Measurements from ENCODE around the gene SLC35F6.

The SLC35F6 gene

GRCh38 chr2:26784570-26785234, 20.6 kb downstream of the SLC35F6 start:
- Histone ChIP-seq H3K79me2 (no peaks in the 10 kb centered on the region), H3K27me3 (ENCODE audit: control insufficient read depth, insufficient read depth, low read length) (no peaks in the 10 kb centered on the region), H3K4me2 (ENCODE audit: low read length) (peak overlapping the region; percentile 73), H3K36me3 (ENCODE audit: control insufficient read depth, insufficient read depth, low read length) (no peaks in the 10 kb centered on the region), H3K9ac (no peak overlapping the region), H3K4me3 (ENCODE audit: low read depth, low read length) (peak overlapping the region; percentile 64), H3K27ac (no peak overlapping the region), H3K4me1 (peaks cover 5% of the 10 kb centered on the region), H2AFZ (peak overlapping the region; percentile 93), H3K9me3 (ENCODE audit: control insufficient read depth, low read length) (no peaks in the 10 kb centered on the region)
- no peak for TF ChIP-seq CTCF (IDR thresholded peaks at IDR 0.05)

GRCh38 chr2:26785431-26786206, 21.5 kb downstream of the SLC35F6 start, which contains the start of gene CENPA:
CENPA (plus strand) TSS chr2:26786056; CDS start chr2:26786197, 141 bp downstream.
- no peak within 1 kb of the TSS for H3K27ac ChIP-seq
- TF ChIP-seq CTCF (IDR thresholded peaks at IDR 0.05) = peak; percentile 56
- no peaks in the 10 kb centered on the region for H3K9me3 ChIP-seq (ENCODE audit: control insufficient read depth, low read length)
- no peaks in the 10 kb centered on the region for H3K79me2 ChIP-seq
- peak within 1 kb of the TSS; percentile 80 for H3K4me2 ChIP-seq (ENCODE audit: low read length)
- H3K27me3 ChIP-seq (ENCODE audit: control insufficient read depth, insufficient read depth, low read length) = no peaks in the 10 kb centered on the region
- H2AFZ ChIP-seq = peak within 1 kb of the TSS; percentile 93
- no peak within 1 kb of the TSS for H3K9ac ChIP-seq
- peaks cover 5% of the 10 kb centered on the region for H3K4me1 ChIP-seq
- no peaks in the 10 kb centered on the region for H3K36me3 ChIP-seq (ENCODE audit: control insufficient read depth, insufficient read depth, low read length)
- peak within 1 kb of the TSS; percentile 64 for H3K4me3 ChIP-seq (ENCODE audit: low read depth, low read length)

GRCh38 chr2:26786207-26787028, 22.3 kb downstream of the SLC35F6 start:
- H2AFZ ChIP-seq = peak overlapping the region; percentile 82
- H3K27ac ChIP-seq = no peak overlapping the region
- peak overlapping the region; percentile 80 for H3K4me2 ChIP-seq (ENCODE audit: low read length)
- H3K27me3 ChIP-seq (ENCODE audit: control insufficient read depth, insufficient read depth, low read length) = no peaks in the 10 kb centered on the region
- TF ChIP-seq CTCF (IDR thresholded peaks at IDR 0.05) = no peak
- H3K9ac ChIP-seq = no peak overlapping the region
- peaks cover 5% of the 10 kb centered on the region for H3K4me1 ChIP-seq
- no peaks in the 10 kb centered on the region for H3K79me2 ChIP-seq
- H3K4me3 ChIP-seq (ENCODE audit: low read depth, low read length) = peak overlapping the region; percentile 64
- no peaks in the 10 kb centered on the region for H3K36me3 ChIP-seq (ENCODE audit: control insufficient read depth, insufficient read depth, low read length)
- no peaks in the 10 kb centered on the region for H3K9me3 ChIP-seq (ENCODE audit: control insufficient read depth, low read length)

GRCh38 chr2:26792720-26793119, 28.6 kb downstream of the SLC35F6 start:
- Histone ChIP-seq H3K9me3 (ENCODE audit: control insufficient read depth, low read length) (no peaks in the 10 kb centered on the region), H3K27ac (no peak overlapping the region), H3K4me2 (ENCODE audit: low read length) (no peak overlapping the region), H3K79me2 (no peaks in the 10 kb centered on the region), H3K4me3 (ENCODE audit: low read depth, low read length) (no peak overlapping the region), H3K27me3 (ENCODE audit: control insufficient read depth, insufficient read depth, low read length) (no peaks in the 10 kb centered on the region), H3K36me3 (ENCODE audit: control insufficient read depth, insufficient read depth, low read length) (no peaks in the 10 kb centered on the region), H3K9ac (no peak overlapping the region), H2AFZ (no peak overlapping the region), H3K4me1 (no peaks in the 10 kb centered on the region)
- TF ChIP-seq CTCF (IDR thresholded peaks at IDR 0.05) = no peak
